Measurements from ENCODE around the gene LMOD3. TPM values are rescaled to one million over a fixed set of nuclear protein-coding genes. Genes with fewer than 3 reads are reported as not detected.

The LMOD3 gene
- total and polyA plus RNA-seq, 2 donors (not counting 3 experiments of a cell fraction or from before 2014, with no cell fraction given) = not detected

- peaks cover 13 to 26% of the 10 kb centered on the region in 2 experiments for H3K36me3 ChIP-seq (ENCODE audit: control insufficient read depth in 2 of 2, extremely low read depth in 1 of 2, insufficient read depth in 2 of 2, low read length in 2 of 2)
- BruUV-seq (replicated peaks) = no TSS peak
Observed at GRCh38 chr3:69058180-69058946, 64.0 kb downstream of the LMOD3 start.

More at GRCh38 chr3:69058180-69058946, 64.0 kb downstream of the LMOD3 start:
- Histone ChIP-seq H2AFZ (ENCODE audit: low read depth, low read length) (no peak overlapping the region), H3K9me1 (replicated peaks; ENCODE audit: control insufficient read depth, extremely low read depth, insufficient read depth, low read length) (no peaks in the 10 kb centered on the region), H3K27me3 (ENCODE audit: control insufficient read depth in 2 of 2, insufficient read depth in 2 of 2, low read length in 2 of 2) (no peaks in the 10 kb centered on the region), H3K9ac (replicated peaks; ENCODE audit: extremely low read depth, insufficient read depth, low read length) (no peak overlapping the region), H3K27ac (ENCODE audit: insufficient read depth, low read depth, low read length) (no peak overlapping the region), H3K4me2 (ENCODE audit: insufficient read depth, low read length) (no peak overlapping the region), H3K79me2 (ENCODE audit: control insufficient read depth, insufficient read depth, low read length) (no peaks in the 10 kb centered on the region), H3K4me3 (replicated peaks in 1 of 3; ENCODE audit: insufficient read depth in 1 of 3, low read depth in 1 of 3, low read length in 3 of 3) (no peak overlapping the region), H3K9me3 (replicated peaks; ENCODE audit: control insufficient read depth, insufficient read depth, low read length) (no peaks in the 10 kb centered on the region), H4K20me1 (replicated peaks; ENCODE audit: control insufficient read depth, extremely low read depth, insufficient read depth, low read length) (no peaks in the 10 kb centered on the region), H3K4me1 (ENCODE audit: control insufficient read depth, extremely low read depth, insufficient read depth, low read length) (no peaks in the 10 kb centered on the region)
- ChIA-PET CTCF (interaction anchor here (1.0 kb wide), 1 partner anchor 13 kb away, joined by 4 read pairs; no protein-coding TSS in a partner anchor), POLR2A (no interaction called here)
- dilution Hi-C loops (cut with MboI; ENCODE audit: extremely low pct_ligation_motif_present, low sequenced_read_pairs) = no loop called here
- DNase-seq (ENCODE audit: low read depth, low spot score) = no peak
- no peak for TF ChIP-seq CTCF (IDR thresholded peaks at IDR 0.05; ENCODE audit: extremely low read depth in 1 of 2, insufficient read depth in 1 of 2, low read depth in 1 of 2, low read length in 2 of 2)
- TF ChIP-seq EZH2 (IDR thresholded peaks at IDR 0.05; ENCODE audit: borderline replicate concordance, low read depth, low read length, severe bottlenecking) = no peak
- TF ChIP-seq JUN (IDR thresholded peaks at IDR 0.05; ENCODE audit: borderline replicate concordance, insufficient read depth, insufficient read length, low read depth) = no peak
- no peak for TF ChIP-seq MYC (IDR thresholded peaks at IDR 0.05; ENCODE audit: low read depth, low read length)
- TF ChIP-seq GATA2 (IDR thresholded peaks at IDR 0.05; ENCODE audit: insufficient read depth, insufficient read length, low read depth, low read length) = no peak
- TF ChIP-seq FOS (IDR thresholded peaks at IDR 0.05; ENCODE audit: borderline replicate concordance, insufficient read depth, low read length) = no peak
- no peak for TF ChIP-seq MAX (IDR thresholded peaks at IDR 0.05; ENCODE audit: insufficient read depth, insufficient read length)
- no peak for TF ChIP-seq POLR2AphosphoS5 (IDR thresholded peaks at IDR 0.05; ENCODE audit: insufficient read depth, low read depth, low read length)
- TF ChIP-seq POLR2A (IDR thresholded peaks at IDR 0.05; ENCODE audit: low read depth, low read length) = no peak
- no peak for FAIRE-seq
- intact Hi-C loops (cut with micrococcal nuclease) = no loop called here

Other genes with a start within 250 kb of the LMOD3 start
- not detected in 2 replicates for gene TAFA4, start 190.0 kb downstream of the LMOD3 start, total RNA-seq
- 0.06 TPM in 1 of 2 replicates, not detected in the other for gene TAFA4, start 190.0 kb downstream of the LMOD3 start, polyA plus RNA-seq
- 99.4 and 103 TPM in 2 replicates for gene EOGT, start 108.9 kb downstream of the LMOD3 start, total RNA-seq
- gene EOGT, start 108.9 kb downstream of the LMOD3 start, polyA plus RNA-seq = 31.4 and 35.6 TPM in 2 replicates
- gene TMF1, start 70.3 kb downstream of the LMOD3 start, total RNA-seq = 32.3 and 32.7 TPM in 2 replicates
- gene TMF1, start 70.3 kb downstream of the LMOD3 start, polyA plus RNA-seq = 2.5 and 3.7 TPM in 2 replicates
- gene UBA3, start 42.2 kb downstream of the LMOD3 start, total RNA-seq = 81.6 and 84.6 TPM in 2 replicates
- gene UBA3, start 42.2 kb downstream of the LMOD3 start, polyA plus RNA-seq = 30.9 and 39.4 TPM in 2 replicates
- 111 and 116 TPM in 2 replicates for gene ARL6IP5, start 37.7 kb downstream of the LMOD3 start, total RNA-seq
- gene ARL6IP5, start 37.7 kb downstream of the LMOD3 start, polyA plus RNA-seq = 96.9 and 129 TPM in 2 replicates

Data from endothelial cell of umbilical vein (primary cell).